Endothelial cell (in vitro differentiated cells): ENCODE data around the gene ZNF160. TPM values are rescaled to one million over a fixed set of nuclear protein-coding genes. Genes with fewer than 3 reads are reported as not detected.
A peak's percentile ranks its signal among the peaks of the same experiment; 100 is the strongest.

ENCODE experiments used
- DNase-seq: peaks from one replicate; pipeline ENCODE4 v3.0.0; 2021; ENCODE audit warnings: low spot score
- H3K27ac Mint-ChIP-seq: one replicate; pipeline ENCODE4 v1.8.0; 2021; ENCODE audit warnings: mixed read lengths, inconsistent platforms; ENCODE audit not compliant: unreplicated experiment
- H3K27me3 Mint-ChIP-seq: one replicate; pipeline ENCODE4 v1.8.0; 2021; ENCODE audit warnings: mild to moderate bottlenecking, moderate library complexity, mixed read lengths, inconsistent platforms; ENCODE audit not compliant: unreplicated experiment
- H3K36me3 Mint-ChIP-seq: one replicate; pipeline ENCODE4 v1.8.0; 2021; ENCODE audit warnings: mild to moderate bottlenecking, low read depth, mixed read lengths, inconsistent platforms; ENCODE audit not compliant: unreplicated experiment
- H3K4me1 Mint-ChIP-seq: one replicate; pipeline ENCODE4 v1.8.0; 2021; ENCODE audit warnings: mild to moderate bottlenecking, mixed read lengths, inconsistent platforms; ENCODE audit not compliant: unreplicated experiment
- H3K4me3 Mint-ChIP-seq: one replicate; pipeline ENCODE4 v1.8.0; 2021; ENCODE audit warnings: mild to moderate bottlenecking, mixed read lengths, inconsistent platforms; ENCODE audit not compliant: unreplicated experiment
- H3K9me3 Mint-ChIP-seq: one replicate; pipeline ENCODE4 v1.8.0; 2021; ENCODE audit warnings: mixed read lengths, inconsistent platforms; ENCODE audit not compliant: unreplicated experiment
- CTCF ChIP-seq: fragments of 200-600 bp; sonication (generic); IDR thresholded peaks from one replicate; pipeline ENCODE4 v1.5.0; 2021; ENCODE audit warnings: antibody characterized with exemption; ENCODE audit not compliant: unreplicated experiment
- total RNA-seq: library from RNA; stranded (reverse); fragmentation: NEBNext Ultra II Directional; extraction: Animal tissue kit (Norgen Biotek cat#: 25700); gene quantifications from one replicate; pipeline ENCODE4 v1.2.1, GENCODE V29; 2021; ENCODE audit not compliant: unreplicated experiment

The ZNF160 gene
- total RNA-seq, 1 donor from 2014 or later, result 36.3 TPM

GRCh38 chr19:53091413-53092254 is 11.6 kb downstream of the ZNF160 start:
- Mint-ChIP-seq H3K27ac (no peak overlapping the region), H3K27me3 (peaks cover 3% of the 10 kb centered on the region), H3K4me3 (peak overlapping the region; percentile 34), H3K9me3 (peaks cover 5% of the 10 kb centered on the region), H3K36me3 (peaks cover 45% of the 10 kb centered on the region), H3K4me1 (peaks cover 20% of the 10 kb centered on the region)
- DNase-seq, result no peak
- TF ChIP-seq CTCF, result no peak

GRCh38 chr19:53088091-53088490 is 15.1 kb downstream of the ZNF160 start:
- Mint-ChIP-seq H3K27ac (peak overlapping the region; percentile 26), H3K4me3 (peak overlapping the region; percentile 4), H3K9me3 (no peaks in the 10 kb centered on the region), H3K36me3 (peaks cover 68% of the 10 kb centered on the region), H3K27me3 (peaks cover 6% of the 10 kb centered on the region), H3K4me1 (peaks cover 24% of the 10 kb centered on the region)
- TF ChIP-seq CTCF, result no peak
- no peak for DNase-seq

- H3K36me3 Mint-ChIP-seq, result peaks cover 78% of the 10 kb centered on the region
Measured at GRCh38 chr19:53086949-53087348, 16.3 kb downstream of the ZNF160 start.

GRCh38 chr19:53085496-53085895 is 17.7 kb downstream of the ZNF160 start:
- peaks cover 8% of the 10 kb centered on the region for H3K27me3 Mint-ChIP-seq
- H3K36me3 Mint-ChIP-seq, result peaks cover 82% of the 10 kb centered on the region
- no peaks in the 10 kb centered on the region for H3K9me3 Mint-ChIP-seq
- H3K4me3 Mint-ChIP-seq, result peak overlapping the region; percentile 13
- DNase-seq, result no peak
- no peak overlapping the region for H3K27ac Mint-ChIP-seq
- no peak for TF ChIP-seq CTCF
- peaks cover 24% of the 10 kb centered on the region for H3K4me1 Mint-ChIP-seq

More at GRCh38 chr19:53086949-53087348, 16.3 kb downstream of the ZNF160 start:
- DNase-seq, result peak; percentile 28
- Mint-ChIP-seq H3K27ac (peak overlapping the region; percentile 85), H3K4me3 (no peak overlapping the region), H3K4me1 (peaks cover 24% of the 10 kb centered on the region), H3K9me3 (no peaks in the 10 kb centered on the region), H3K27me3 (peaks cover 6% of the 10 kb centered on the region)
- no peak for TF ChIP-seq CTCF

- no peaks in the 10 kb centered on the region for H3K9me3 Mint-ChIP-seq
- peaks cover 20% of the 10 kb centered on the region for H3K4me1 Mint-ChIP-seq
- H3K4me3 Mint-ChIP-seq, result no peak overlapping the region
- no peak for DNase-seq
- peaks cover 5% of the 10 kb centered on the region for H3K27me3 Mint-ChIP-seq
- H3K36me3 Mint-ChIP-seq, result peaks cover 72% of the 10 kb centered on the region
- TF ChIP-seq CTCF, result no peak
- no peak overlapping the region for H3K27ac Mint-ChIP-seq
Measured at GRCh38 chr19:53082929-53083328, 20.3 kb downstream of the ZNF160 start.
